NCI-H748 treated with DMSO at 0.1 percent for 48 hours (cell line): Measurements from ENCODE around the gene XIRP1.

ENCODE experiments used
- DNase-seq: peaks from one replicate; lab custom pipeline; 2025; lab: John Stamatoyannopoulos, UW

XIRP1 gene

DNA sequence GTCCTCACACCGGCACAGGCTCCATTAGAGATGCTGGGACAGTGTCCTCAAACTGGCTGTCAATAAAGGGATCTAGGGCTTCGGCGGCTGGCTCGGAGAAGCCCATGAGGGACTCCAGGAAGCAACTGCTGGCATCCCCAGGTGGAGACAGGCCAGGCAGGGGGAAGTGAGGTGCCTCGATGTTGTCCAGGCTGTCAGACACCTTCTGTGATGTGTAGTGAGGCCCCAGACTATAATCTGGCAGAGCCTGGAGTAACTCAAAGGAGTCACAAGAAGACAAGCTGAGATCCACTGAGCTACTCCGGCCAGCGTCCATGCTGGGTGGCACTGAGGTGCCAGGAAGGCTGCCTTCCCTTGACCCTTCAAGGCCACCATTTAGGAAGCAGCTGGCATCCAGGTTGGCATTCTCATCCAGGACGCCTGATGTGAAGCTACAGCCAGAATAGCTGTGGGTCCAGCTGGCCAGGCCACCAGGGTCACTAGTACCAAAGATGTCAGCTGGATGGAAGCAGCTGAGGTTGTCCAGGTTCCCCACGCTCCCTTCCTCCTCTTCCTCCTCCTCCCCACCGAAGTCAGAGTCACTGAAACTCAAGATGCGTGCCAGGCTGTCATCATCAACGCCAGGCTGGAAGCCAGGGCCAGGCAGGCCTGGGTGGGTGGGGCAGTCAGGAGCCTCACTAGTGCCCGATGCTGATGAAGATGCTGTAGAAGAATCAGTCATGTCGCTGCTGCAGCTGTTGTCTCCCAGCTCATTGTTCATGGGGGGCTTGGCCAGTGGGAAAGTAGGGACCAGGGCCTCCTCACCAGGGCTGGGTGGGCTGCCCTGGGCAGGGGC, 49.1 kb downstream of the XIRP1 start:
- no peak for DNase-seq

DNA sequence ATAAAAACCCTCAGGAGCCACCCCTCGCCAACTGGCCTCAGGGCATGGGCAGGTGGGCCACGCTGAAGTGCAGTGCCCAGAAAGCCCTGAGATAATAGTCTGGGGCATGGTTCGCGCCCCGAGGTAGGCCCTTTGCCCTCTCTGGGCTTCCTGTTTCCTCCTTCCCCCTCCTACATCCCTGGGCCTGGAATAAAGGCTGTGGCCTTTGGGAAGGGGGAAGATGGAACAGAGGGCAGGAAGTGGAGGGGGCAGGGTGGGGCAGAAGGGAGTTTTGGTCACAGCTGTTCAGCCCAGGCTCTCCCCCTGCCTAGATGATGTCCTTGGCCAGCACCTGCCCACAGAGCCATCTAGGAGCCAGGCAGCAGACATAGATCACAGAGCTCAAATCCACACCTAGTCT, 50.3 kb downstream of the XIRP1 start:
- no peak for DNase-seq

DNA sequence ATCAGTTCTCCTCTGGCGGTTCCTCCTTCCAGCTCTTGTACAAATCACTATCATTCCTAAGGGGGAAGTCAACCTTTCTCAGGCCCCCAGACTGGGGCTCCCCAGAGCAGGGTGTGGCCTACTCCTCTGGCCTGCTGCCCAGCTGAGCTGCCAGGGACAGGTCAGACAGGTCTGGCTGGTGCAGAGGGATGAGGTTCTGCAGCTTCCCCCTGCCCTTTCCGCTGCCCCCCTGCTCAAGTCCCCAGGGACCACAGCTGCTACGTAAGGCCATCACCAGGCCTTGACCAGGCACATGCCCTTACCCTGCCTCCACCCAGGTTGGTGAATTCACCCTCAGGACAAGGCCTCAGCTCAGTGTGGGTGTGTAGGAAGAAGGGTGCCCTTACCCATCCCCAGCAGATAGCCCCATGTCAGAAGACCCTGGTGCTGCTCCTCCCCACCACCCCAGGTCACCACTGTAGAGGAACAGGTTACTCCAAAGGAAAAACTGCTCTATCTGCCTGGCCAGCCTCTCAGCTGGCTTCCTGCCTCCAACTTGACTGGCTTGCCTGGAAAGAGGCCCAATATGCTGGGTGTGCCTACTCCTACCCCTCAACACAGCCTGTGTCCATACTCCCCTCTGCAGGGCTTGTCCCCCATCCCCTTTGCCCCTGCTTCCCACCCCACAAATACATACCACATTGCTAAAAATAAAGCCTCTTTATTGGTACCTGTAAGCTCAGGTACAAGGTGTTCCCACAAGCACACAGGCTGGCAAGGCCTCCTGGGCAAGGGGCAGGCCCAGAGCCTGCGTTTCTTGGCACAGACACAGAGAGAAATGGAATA, 51.0 kb downstream of the XIRP1 start:
- no peak for DNase-seq

DNA sequence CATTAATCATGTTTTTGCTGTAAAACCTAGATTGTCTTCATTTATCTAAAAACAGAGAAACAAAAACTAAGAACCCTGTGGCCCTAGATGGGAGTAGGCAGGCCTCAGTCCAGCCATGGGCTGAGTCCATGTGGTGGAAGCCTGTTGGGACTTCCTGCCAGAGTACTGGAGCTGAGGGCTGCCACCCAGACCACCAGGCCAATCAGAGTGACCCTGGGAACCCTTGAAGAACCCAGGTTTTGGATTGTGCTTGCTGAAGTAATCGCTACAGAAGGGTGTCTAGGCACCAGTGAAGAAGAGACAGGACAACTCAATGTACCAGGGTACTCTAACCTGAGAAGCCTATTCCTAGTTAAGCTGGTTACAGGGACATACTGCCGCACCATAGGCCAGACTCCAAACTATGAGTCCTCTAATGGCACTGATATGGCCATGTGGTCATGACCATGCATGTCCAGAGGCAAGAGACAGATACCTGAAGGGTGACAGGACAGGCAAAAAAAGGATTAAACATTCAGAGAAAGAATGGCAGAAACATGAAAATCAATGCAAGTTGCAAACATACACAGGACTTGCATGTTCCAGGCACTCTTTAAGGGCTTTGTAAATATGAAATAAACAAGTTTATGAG, 51.9 kb downstream of the XIRP1 start:
- no peak for DNase-seq

DNA sequence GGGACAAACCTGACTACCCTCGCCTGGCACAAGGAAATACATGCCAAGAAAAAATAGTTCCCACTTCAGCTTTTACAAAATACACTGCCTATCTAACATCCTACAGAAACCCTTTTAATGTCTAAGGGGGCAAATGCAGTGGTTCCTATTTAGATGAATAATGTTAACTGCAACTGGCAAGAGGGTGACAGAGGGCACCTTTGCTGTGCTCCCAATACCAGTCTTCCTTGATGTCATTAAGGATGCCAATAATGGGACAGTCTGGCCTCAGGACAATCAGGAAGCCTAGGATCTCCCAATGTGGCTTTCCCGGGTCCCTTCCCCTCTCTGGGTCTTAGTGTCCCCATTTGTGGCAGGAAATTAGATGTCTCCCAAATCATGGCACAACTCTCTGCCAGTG, 53.0 kb downstream of the XIRP1 start:
- no peak for DNase-seq

DNA sequence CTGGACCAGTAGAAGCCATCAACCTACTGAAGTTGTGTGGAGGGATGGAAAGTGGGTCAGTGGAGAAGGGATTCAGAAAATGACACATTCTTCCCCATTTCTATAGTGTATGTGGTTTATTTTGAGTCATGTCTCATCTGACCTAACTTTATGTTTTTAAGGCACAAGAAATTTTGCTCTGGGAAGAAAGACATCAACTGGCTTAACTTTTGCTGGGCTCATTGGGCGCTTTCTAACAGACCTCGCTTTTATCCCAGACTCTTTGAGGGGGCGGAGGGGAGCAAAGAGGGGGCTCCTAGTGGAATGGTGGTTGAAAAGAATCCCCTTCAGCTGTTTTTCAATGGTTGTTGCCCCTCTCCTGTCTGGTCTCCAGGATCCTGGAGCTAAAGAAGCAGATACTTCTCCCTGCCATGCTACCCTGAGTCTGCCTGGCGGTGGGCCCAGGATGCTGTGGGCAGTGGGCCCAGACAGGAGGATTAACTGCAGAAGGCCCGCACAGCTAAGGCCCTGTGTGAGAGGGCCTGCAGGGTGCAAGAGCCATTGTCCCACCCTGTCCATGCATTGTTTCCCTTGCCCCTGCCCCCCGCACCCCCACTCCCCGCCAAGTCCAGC, 53.5 kb downstream of the XIRP1 start:
- DNase-seq: no peak

DNA sequence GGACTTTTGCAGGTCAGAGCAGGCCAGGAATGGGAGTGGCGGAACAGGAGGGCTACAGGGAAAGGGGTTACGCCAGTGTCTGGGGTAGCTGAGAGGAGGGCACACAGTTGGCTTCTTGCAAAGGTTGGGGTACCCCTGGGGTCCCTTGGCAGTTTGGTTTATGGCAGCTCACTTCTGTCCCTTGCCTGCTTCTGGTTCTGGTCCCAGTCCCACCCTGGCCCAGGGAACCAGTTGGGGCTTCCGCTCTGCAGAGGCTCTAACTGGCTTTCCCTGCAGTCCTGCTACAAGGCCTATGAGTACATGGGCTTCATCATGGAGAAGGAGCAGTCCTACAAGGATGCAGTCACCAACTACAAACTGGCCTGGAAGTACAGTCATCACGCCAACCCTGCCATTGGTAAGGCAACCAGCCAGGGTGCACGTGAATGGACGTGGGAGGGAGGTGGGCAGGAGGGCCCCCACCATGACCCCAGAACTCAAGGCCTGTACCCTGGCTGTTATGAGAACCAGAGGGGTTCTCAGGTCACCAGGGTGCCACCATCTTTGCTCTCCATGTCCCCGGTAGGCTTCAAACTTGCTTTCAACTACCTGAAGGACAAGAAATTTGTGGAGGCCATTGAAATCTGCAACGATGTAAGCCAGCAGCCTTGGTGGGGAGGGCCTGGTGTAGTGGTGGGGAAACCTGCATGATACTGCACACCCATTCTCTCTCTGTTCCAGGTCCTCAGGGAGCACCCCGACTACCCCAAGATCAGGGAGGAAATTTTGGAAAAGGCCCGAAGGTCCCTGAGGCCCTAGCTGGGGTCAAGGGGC, 54.2 kb downstream of the XIRP1 start:
- no peak for DNase-seq

DNA sequence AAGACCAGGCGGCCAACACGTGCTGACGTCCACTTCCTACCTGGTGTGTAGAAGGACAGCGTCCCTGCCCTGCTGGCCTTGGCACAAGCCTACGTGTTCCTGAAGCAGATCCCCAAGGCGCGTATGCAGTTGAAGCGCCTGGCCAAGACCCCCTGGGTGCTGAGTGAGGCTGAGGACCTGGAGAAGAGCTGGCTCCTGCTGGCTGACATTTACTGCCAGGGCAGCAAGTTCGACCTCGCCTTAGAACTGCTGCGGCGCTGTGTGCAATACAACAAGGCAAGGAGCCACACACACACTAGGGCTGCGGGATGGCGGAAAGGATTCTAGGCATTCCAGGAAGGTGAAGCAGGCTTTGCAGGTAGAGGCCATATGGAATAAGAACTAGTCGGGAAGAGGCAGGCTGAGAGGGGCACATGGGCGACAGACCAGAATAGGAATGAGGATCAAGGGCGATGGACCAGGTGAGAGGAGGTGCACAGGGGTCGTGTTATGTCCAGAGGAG, 54.9 kb downstream of the XIRP1 start:
- no peak for DNase-seq

DNA sequence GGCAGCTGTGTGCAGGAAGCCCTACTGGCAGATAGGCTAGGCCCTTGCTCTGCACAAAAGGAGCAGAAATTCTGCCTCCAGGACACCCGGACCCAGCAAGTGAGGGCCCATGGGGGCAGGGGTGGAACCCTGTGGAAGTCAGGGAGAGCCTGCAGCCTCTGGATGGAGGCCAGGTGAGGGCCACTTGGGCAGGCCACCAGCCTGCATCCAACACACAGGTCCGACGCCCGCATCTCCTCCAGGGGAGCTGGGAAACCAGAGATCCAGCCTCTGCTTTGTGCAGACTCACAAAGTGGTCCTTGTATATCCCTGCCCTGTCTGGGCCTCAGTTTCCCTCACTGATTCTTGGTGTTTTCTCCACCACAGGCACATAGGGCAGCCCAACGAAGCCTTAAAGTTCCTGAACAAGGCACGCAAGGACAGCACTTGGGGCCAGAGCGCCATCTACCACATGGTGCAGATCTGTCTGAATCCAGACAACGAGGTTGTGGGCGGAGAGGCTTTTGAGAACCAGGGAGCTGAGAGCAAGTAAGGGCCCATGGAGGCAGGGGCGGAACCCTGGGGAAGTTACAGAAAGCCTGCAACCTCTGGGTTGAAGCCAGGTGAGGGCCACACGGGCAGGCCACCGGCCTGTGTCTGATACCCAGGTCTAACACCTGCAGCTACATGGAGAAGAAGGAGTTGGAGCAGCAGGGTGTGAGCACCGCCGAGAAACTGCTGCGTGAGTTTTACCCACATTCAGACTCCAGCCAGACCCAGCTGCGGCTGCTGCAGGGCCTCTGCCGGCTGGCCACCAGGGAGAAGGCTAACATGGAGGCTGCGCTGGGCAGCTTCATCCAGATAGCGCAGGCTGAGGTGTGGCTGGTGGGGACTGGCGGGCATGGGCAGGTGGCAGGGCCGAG, 55.6 kb downstream of the XIRP1 start:
- DNase-seq: no peak

DNA sequence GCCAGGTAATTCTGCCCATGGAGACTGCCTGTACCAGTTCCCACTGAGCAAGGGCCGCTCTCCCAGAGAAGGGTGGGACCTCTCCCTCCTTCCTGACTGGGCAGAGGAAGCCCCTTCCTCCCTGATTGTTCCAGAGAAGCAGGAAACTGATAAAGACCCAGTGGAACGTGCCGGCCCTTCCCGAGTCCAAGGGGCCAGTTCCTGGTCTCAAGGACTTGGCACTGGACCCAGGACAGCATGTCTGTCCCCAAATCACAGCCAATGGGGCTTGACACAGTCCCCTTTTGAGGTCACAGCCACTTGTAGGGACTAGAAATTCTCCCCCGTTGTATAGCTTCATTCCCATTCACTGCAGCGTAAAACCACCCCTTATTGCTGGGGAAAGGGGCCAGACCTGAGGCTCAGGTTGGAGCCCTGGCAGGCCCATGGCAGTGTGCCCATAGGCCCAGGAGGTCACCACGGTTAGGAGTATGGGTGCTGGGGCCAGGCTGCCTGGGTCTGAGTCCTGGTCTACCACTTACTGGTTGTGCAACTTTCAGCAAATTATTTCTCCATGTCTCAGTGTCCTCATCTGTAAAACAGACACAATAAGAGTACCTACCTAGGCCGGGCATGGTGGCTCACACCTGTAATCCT, 57.1 kb downstream of the XIRP1 start:
- no peak for DNase-seq

DNA sequence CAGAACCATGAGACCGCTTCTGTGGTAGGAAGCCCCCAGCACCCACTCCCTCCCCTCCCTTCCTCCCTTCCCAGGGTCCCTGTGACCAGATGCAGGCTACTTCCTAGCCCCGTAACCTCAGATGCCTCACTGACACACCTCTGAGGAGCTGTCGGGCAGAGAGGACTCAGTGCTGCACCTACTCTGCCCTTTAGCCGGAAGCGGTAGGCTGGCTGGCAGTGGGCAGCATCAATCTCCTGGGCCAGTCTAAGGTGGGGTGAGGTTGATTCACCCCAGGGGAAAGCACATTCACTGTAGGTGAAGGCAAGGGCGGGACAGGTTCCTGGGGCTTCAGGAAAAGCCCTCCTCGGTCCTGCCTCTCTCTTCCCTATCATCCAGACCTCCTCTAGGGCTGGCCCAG, 58.1 kb downstream of the XIRP1 start:
- no peak for DNase-seq

DNA sequence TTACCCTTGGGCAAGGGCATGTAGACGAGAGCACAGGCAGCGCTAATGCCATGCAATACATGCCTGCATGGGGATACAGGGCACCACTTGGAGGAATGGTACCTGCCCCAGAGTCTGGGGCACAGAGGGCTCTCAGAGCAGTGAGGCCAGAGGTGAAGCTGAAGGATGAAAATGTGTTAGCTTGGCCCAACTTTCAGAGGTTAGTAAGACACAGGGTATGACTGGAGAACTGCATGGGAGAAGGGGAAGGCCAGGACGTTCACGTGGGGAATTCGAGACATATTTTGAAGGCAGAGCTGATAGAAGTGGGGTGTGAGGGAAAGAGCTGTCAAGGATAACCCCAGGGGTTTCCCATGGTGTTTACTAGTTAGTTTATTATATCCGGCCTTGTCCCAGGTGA, 58.6 kb downstream of the XIRP1 start:
- DNase-seq: no peak
